HEK293 (cell line): ENCODE results near the gene ATAD2B.

ENCODE experiments used
- ATF2 ChIP-seq: fragments of 450-650 bp; formaldehyde crosslinking; IDR thresholded peaks from 2 replicates; pipeline ENCODE4 v1.5.1; 2016; ENCODE audit warnings: missing biosample characterization, missing genetic modification characterization, low read depth
- CTCF ChIP-seq: fragments of 450-650 bp; formaldehyde crosslinking; IDR thresholded peaks from 2 replicates; pipeline ENCODE4 v1.5.1; 2016; ENCODE audit warnings: missing biosample characterization, missing genetic modification characterization
- HOXA7 ChIP-seq: sonication (generic); formaldehyde crosslinking; IDR thresholded peaks from 2 replicates; pipeline ENCODE4 v1.8.1; 2022; ENCODE audit warnings: missing genetic modification reagents, borderline replicate concordance
- KLF7 ChIP-seq: fragments of 450-650 bp; formaldehyde crosslinking; IDR thresholded peaks from 2 replicates; pipeline ENCODE4 v1.5.1; 2016; ENCODE audit warnings: missing biosample characterization, missing genetic modification characterization, borderline replicate concordance
- PATZ1 ChIP-seq: fragments of 450-650 bp; formaldehyde crosslinking; IDR thresholded peaks from 2 replicates; pipeline ENCODE4 v1.5.1; 2016; ENCODE audit warnings: missing biosample characterization, missing genetic modification characterization
- SP3 ChIP-seq: fragments of 450-650 bp; formaldehyde crosslinking; IDR thresholded peaks from 2 replicates; pipeline ENCODE4 v1.5.1; 2016; ENCODE audit warnings: missing biosample characterization, missing genetic modification characterization
- WT1 ChIP-seq: fragments of 450-650 bp; formaldehyde crosslinking; IDR thresholded peaks from 2 replicates; pipeline ENCODE4 v1.5.1; 2016; ENCODE audit warnings: missing biosample characterization, missing genetic modification characterization
- ZBTB11 ChIP-seq: fragments of 450-650 bp; formaldehyde crosslinking; conservative IDR thresholded peaks from 2 replicates; pipeline ENCODE4 v1.5.1; 2016; ENCODE audit warnings: low read depth, missing biosample characterization, missing genetic modification characterization
- ZBTB6 ChIP-seq: fragments of 450-650 bp; formaldehyde crosslinking; IDR thresholded peaks from 2 replicates; pipeline ENCODE4 v1.5.1; 2017; ENCODE audit warnings: missing biosample characterization, missing genetic modification characterization
- ZBTB7A ChIP-seq: fragments of 450-650 bp; formaldehyde crosslinking; IDR thresholded peaks from 2 replicates; pipeline ENCODE4 v1.5.1; 2016; ENCODE audit warnings: low read depth, missing biosample characterization, missing genetic modification characterization
- ZNF112 ChIP-seq: fragments of 450-650 bp; formaldehyde crosslinking; IDR thresholded peaks from 2 replicates; pipeline ENCODE4 v1.5.0; 2017; ENCODE audit warnings: missing biosample characterization, missing genetic modification characterization
- ZNF138 ChIP-seq: fragments of 450-650 bp; formaldehyde crosslinking; IDR thresholded peaks from 2 replicates; pipeline ENCODE4 v1.5.1; 2016; ENCODE audit warnings: missing biosample characterization, missing genetic modification characterization, borderline replicate concordance
- ZNF175 ChIP-seq: fragments of 450-650 bp; formaldehyde crosslinking; IDR thresholded peaks from 2 replicates; pipeline ENCODE4 v1.5.1; 2016; ENCODE audit warnings: missing biosample characterization, missing genetic modification characterization
- ZNF239 ChIP-seq: fragments of 450-650 bp; formaldehyde crosslinking; IDR thresholded peaks from 2 replicates; pipeline ENCODE4 v1.5.1; 2016; ENCODE audit warnings: missing biosample characterization, missing genetic modification characterization
- ZNF335 ChIP-seq: fragments of 450-650 bp; formaldehyde crosslinking; conservative IDR thresholded peaks from 2 replicates; pipeline ENCODE4 v1.5.1; 2016; ENCODE audit warnings: missing biosample characterization, missing genetic modification characterization
- ZNF48 ChIP-seq: fragments of 450-650 bp; formaldehyde crosslinking; IDR thresholded peaks from 2 replicates; pipeline ENCODE4 v1.5.1; 2016; ENCODE audit warnings: missing biosample characterization, missing genetic modification characterization
- ZNF530 ChIP-seq: fragments of 450-650 bp; formaldehyde crosslinking; IDR thresholded peaks from 2 replicates; pipeline ENCODE4 v1.5.1; 2016; ENCODE audit warnings: low read depth, missing biosample characterization, missing genetic modification characterization
- ZNF558 ChIP-seq: fragments of 450-650 bp; formaldehyde crosslinking; IDR thresholded peaks from 2 replicates; pipeline ENCODE4 v1.5.1; 2016; ENCODE audit warnings: missing biosample characterization, missing genetic modification characterization
- ZNF610 ChIP-seq: fragments of 450-650 bp; formaldehyde crosslinking; IDR thresholded peaks from 2 replicates; pipeline ENCODE4 v1.5.1; 2016; ENCODE audit warnings: missing biosample characterization, missing genetic modification characterization, borderline replicate concordance
- ZNF624 ChIP-seq: fragments of 450-650 bp; formaldehyde crosslinking; IDR thresholded peaks from 2 replicates; pipeline ENCODE4 v1.5.1; 2017; ENCODE audit warnings: missing biosample characterization, missing genetic modification characterization
- ZNF629 ChIP-seq: fragments of 450-650 bp; formaldehyde crosslinking; IDR thresholded peaks from 2 replicates; pipeline ENCODE4 v1.5.1; 2017; ENCODE audit warnings: missing biosample characterization, missing genetic modification characterization
- ZNF707 ChIP-seq: fragments of 450-650 bp; formaldehyde crosslinking; IDR thresholded peaks from 2 replicates; pipeline ENCODE4 v1.5.1; 2016; ENCODE audit warnings: missing biosample characterization, missing genetic modification characterization
- ZNF785 ChIP-seq: fragments of 450-650 bp; formaldehyde crosslinking; IDR thresholded peaks from 2 replicates; pipeline ENCODE4 v1.5.1; 2016; ENCODE audit warnings: missing biosample characterization, missing genetic modification characterization
- ZNF791 ChIP-seq: fragments of 450-650 bp; formaldehyde crosslinking; IDR thresholded peaks from 2 replicates; pipeline ENCODE4 v1.5.1; 2016; ENCODE audit warnings: missing biosample characterization, missing genetic modification characterization
- ZSCAN18 ChIP-seq: fragments of 450-650 bp; formaldehyde crosslinking; IDR thresholded peaks from 2 replicates; pipeline ENCODE4 v1.5.1; 2016; ENCODE audit warnings: missing biosample characterization, missing genetic modification characterization
- ZSCAN30 ChIP-seq: fragments of 450-650 bp; IDR thresholded peaks from 2 replicates; pipeline ENCODE4 v1.5.1; 2018; ENCODE audit warnings: missing biosample characterization, mild to moderate bottlenecking, missing genetic modification characterization, moderate library complexity

The ATAD2B gene

GRCh38 chr2:23926750-23927571 is at the start of gene ATAD2B (continued):
- TF ChIP-seq ZNF138 (tag by site-specific recombination), result no peak
- no peak for TF ChIP-seq ZNF791
- TF ChIP-seq ZNF530 (tag by site-specific recombination), result no peak
- no peak for TF ChIP-seq ZNF785 (tag by site-specific recombination)
- TF ChIP-seq ZSCAN30 (tag by site-specific recombination), result peak; percentile 91; the same call in 1 of the 2 replicates
- no peak for TF ChIP-seq ZNF112
- no peak; the same call in 1 of the 2 replicates for TF ChIP-seq ZBTB11
- TF ChIP-seq ZNF175 (tag by site-specific recombination), result no peak
- TF ChIP-seq HOXA7 (CRISPR knock-in tag), result no peak
- no peak for TF ChIP-seq ATF2 (tag by site-specific recombination)
- TF ChIP-seq WT1 (tag by site-specific recombination), result peak; percentile 13; the same call in 1 of the 2 replicates
- no peak for TF ChIP-seq ZBTB7A (tag by site-specific recombination)
- no peak for TF ChIP-seq ZNF707 (tag by site-specific recombination)
- TF ChIP-seq ZNF629, result peak; percentile 33; the same call in 1 of the 2 replicates
- no peak for TF ChIP-seq ZSCAN18 (tag by site-specific recombination)
- TF ChIP-seq CTCF (tag by site-specific recombination), result peak; percentile 89
- TF ChIP-seq ZBTB6 (tag by site-specific recombination), result peak; percentile 99
- TF ChIP-seq ZNF239, result no peak
- peak; percentile 51; the same call in 1 of the 2 replicates for TF ChIP-seq SP3
- TF ChIP-seq KLF7, result no peak
- TF ChIP-seq PATZ1 (tag by site-specific recombination), result peak; percentile 34
- TF ChIP-seq ZNF610, result no peak
- TF ChIP-seq ZNF335, result peak; percentile 79
- TF ChIP-seq ZNF624, result no peak
- no peak for TF ChIP-seq ZNF48 (tag by site-specific recombination)
- TF ChIP-seq ZNF558 (tag by site-specific recombination), result no peak
